ENCODE results near the gene MAML3. TPM values are rescaled to one million over a fixed set of nuclear protein-coding genes. Genes with fewer than 3 reads are reported as not detected.
A peak's percentile ranks its signal among the peaks of the same experiment; 100 is the strongest.
"Not testable (repeated sequence)": the region's sequence is repeated elsewhere in the genome, so short reads cannot be mapped to it uniquely, and the experiment has no call there.

MAML3 gene
- polyA plus RNA-seq, 4 donors = 1.4 to 10.3 (median 3.4) TPM

GRCh38 chr4:139951021-139951420 is 203.0 kb downstream of the MAML3 start:
- Histone ChIP-seq H3K9me3 (ENCODE audit: control insufficient read depth in 2 of 2, insufficient read depth in 1 of 2, low read depth in 1 of 2, low read length in 1 of 2) (peaks cover 0 to 3% of the 10 kb centered on the region in 2 donors), H3K27ac (ENCODE audit: low read depth in 1 of 3, low read length in 2 of 3) (peak overlapping the region in 1 of 3 donors; percentile 56), H3K36me3 (ENCODE audit: control insufficient read depth in 3 of 3, insufficient read depth in 2 of 3, low read depth in 1 of 3, low read length in 3 of 3) (no peaks in the 10 kb centered on the region), H3K27me3 (ENCODE audit: control insufficient read depth in 3 of 3, insufficient read depth in 3 of 3, low read length in 3 of 3) (no peaks in the 10 kb centered on the region), H3K4me3 (ENCODE audit: low read depth in 1 of 3, low read length in 3 of 3) (no peak overlapping the region), H3K4me1 (ENCODE audit: control insufficient read depth in 3 of 3, insufficient read depth in 2 of 3, low read depth in 1 of 3, low read length in 2 of 3) (no peaks in the 10 kb centered on the region)
- DNase-seq (no peak), FAIRE-seq (no peak)
- 75 to 93% (median 78%) methylated on average over 2 of the region's 2 CpGs for WGBS, 3 donors

GRCh38 chr4:139950568-139950967 is 203.4 kb downstream of the MAML3 start:
- no peaks in the 10 kb centered on the region for H3K27me3 ChIP-seq (ENCODE audit: control insufficient read depth in 3 of 3, insufficient read depth in 3 of 3, low read length in 3 of 3)
- 70 to 90% (median 70%) methylated on average over 5 of the region's 5 CpGs for WGBS, 3 donors

GRCh38 chr4:139944916-139945315 is 209.1 kb downstream of the MAML3 start:
- H3K4me3 ChIP-seq (ENCODE audit: low read depth in 1 of 3, low read length in 3 of 3); H3K4me1 ChIP-seq (ENCODE audit: control insufficient read depth in 3 of 3, insufficient read depth in 2 of 3, low read depth in 1 of 3, low read length in 2 of 3); H3K36me3 ChIP-seq (ENCODE audit: control insufficient read depth in 3 of 3, insufficient read depth in 2 of 3, low read depth in 1 of 3, low read length in 3 of 3); H3K27ac ChIP-seq (ENCODE audit: low read depth in 1 of 3, low read length in 2 of 3); DNase-seq; H3K9me3 ChIP-seq (ENCODE audit: control insufficient read depth in 2 of 2, insufficient read depth in 1 of 2, low read depth in 1 of 2, low read length in 1 of 2); FAIRE-seq; H3K27me3 ChIP-seq (ENCODE audit: control insufficient read depth in 3 of 3, insufficient read depth in 3 of 3, low read length in 3 of 3): not testable (repeated sequence)
- WGBS, 3 donors = 84 to 88% (median 88%) methylated on average over 2 of the region's 2 CpGs

More at GRCh38 chr4:139950568-139950967, 203.4 kb downstream of the MAML3 start:
- H3K4me3 ChIP-seq (ENCODE audit: low read depth in 1 of 3, low read length in 3 of 3) = no peak overlapping the region
- DNase-seq (peak in 1 of 2 donors; percentile 39), FAIRE-seq (no peak)
- peak overlapping the region in 1 of 3 donors; percentile 56 for H3K27ac ChIP-seq (ENCODE audit: low read depth in 1 of 3, low read length in 2 of 3)
- no peaks in the 10 kb centered on the region for H3K36me3 ChIP-seq (ENCODE audit: control insufficient read depth in 3 of 3, insufficient read depth in 2 of 3, low read depth in 1 of 3, low read length in 3 of 3)
- H3K9me3 ChIP-seq (ENCODE audit: control insufficient read depth in 2 of 2, insufficient read depth in 1 of 2, low read depth in 1 of 2, low read length in 1 of 2) = peaks cover 0 to 3% of the 10 kb centered on the region in 2 donors
- no peaks in the 10 kb centered on the region for H3K4me1 ChIP-seq (ENCODE audit: control insufficient read depth in 3 of 3, insufficient read depth in 2 of 3, low read depth in 1 of 3, low read length in 2 of 3)

GRCh38 chr4:139943277-139943676 is 210.7 kb downstream of the MAML3 start:
- Histone ChIP-seq H3K9me3 (ENCODE audit: control insufficient read depth in 2 of 2, insufficient read depth in 1 of 2, low read depth in 1 of 2, low read length in 1 of 2) (no peaks in the 10 kb centered on the region), H3K4me1 (ENCODE audit: control insufficient read depth in 3 of 3, insufficient read depth in 2 of 3, low read depth in 1 of 3, low read length in 2 of 3) (no peaks in the 10 kb centered on the region), H3K27me3 (ENCODE audit: control insufficient read depth in 3 of 3, insufficient read depth in 3 of 3, low read length in 3 of 3) (no peaks in the 10 kb centered on the region), H3K4me3 (ENCODE audit: low read depth in 1 of 3, low read length in 3 of 3) (no peak overlapping the region), H3K36me3 (ENCODE audit: control insufficient read depth in 3 of 3, insufficient read depth in 2 of 3, low read depth in 1 of 3, low read length in 3 of 3) (no peaks in the 10 kb centered on the region), H3K27ac (ENCODE audit: low read depth in 1 of 3, low read length in 2 of 3) (no peak overlapping the region)
- no peak for DNase-seq
- FAIRE-seq = no peak
- WGBS, 3 donors = 66 to 77% (median 71%) methylated on average over 2 of the region's 2 CpGs

- Histone ChIP-seq H3K27me3 (ENCODE audit: control insufficient read depth in 3 of 3, insufficient read depth in 3 of 3, low read length in 3 of 3) (no peaks in the 10 kb centered on the region), H3K4me1 (ENCODE audit: control insufficient read depth in 3 of 3, insufficient read depth in 2 of 3, low read depth in 1 of 3, low read length in 2 of 3) (no peaks in the 10 kb centered on the region), H3K9me3 (ENCODE audit: control insufficient read depth in 2 of 2, insufficient read depth in 1 of 2, low read depth in 1 of 2, low read length in 1 of 2) (no peaks in the 10 kb centered on the region), H3K36me3 (ENCODE audit: control insufficient read depth in 3 of 3, insufficient read depth in 2 of 3, low read depth in 1 of 3, low read length in 3 of 3) (no peaks in the 10 kb centered on the region), H3K4me3 (ENCODE audit: low read depth in 1 of 3, low read length in 3 of 3) (no peak overlapping the region), H3K27ac (ENCODE audit: low read depth in 1 of 3, low read length in 2 of 3) (no peak overlapping the region)
- DNase-seq = no peak
- WGBS, 3 donors = 86 to 99% (median 86%) methylated on average over 3 of the region's 3 CpGs
- FAIRE-seq = no peak
Observed at GRCh38 chr4:139942241-139942640, 211.7 kb downstream of the MAML3 start.

GRCh38 chr4:139940600-139940999 is 213.4 kb downstream of the MAML3 start:
- no peak overlapping the region for H3K27ac ChIP-seq (ENCODE audit: low read depth in 1 of 3, low read length in 2 of 3)
- H3K36me3 ChIP-seq (ENCODE audit: control insufficient read depth in 3 of 3, insufficient read depth in 2 of 3, low read depth in 1 of 3, low read length in 3 of 3) = no peaks in the 10 kb centered on the region
- WGBS, 3 donors = 92 to 100% (median 95%) methylated on average over 2 of the region's 2 CpGs
- FAIRE-seq = no peak
- H3K27me3 ChIP-seq (ENCODE audit: control insufficient read depth in 3 of 3, insufficient read depth in 3 of 3, low read length in 3 of 3) = no peaks in the 10 kb centered on the region
- no peak for DNase-seq
- no peak overlapping the region for H3K4me3 ChIP-seq (ENCODE audit: low read depth in 1 of 3, low read length in 3 of 3)
- H3K9me3 ChIP-seq (ENCODE audit: control insufficient read depth in 2 of 2, insufficient read depth in 1 of 2, low read depth in 1 of 2, low read length in 1 of 2) = no peaks in the 10 kb centered on the region
- H3K4me1 ChIP-seq (ENCODE audit: control insufficient read depth in 3 of 3, insufficient read depth in 2 of 3, low read depth in 1 of 3, low read length in 2 of 3) = no peaks in the 10 kb centered on the region

- Histone ChIP-seq H3K9me3 (ENCODE audit: control insufficient read depth in 2 of 2, insufficient read depth in 1 of 2, low read depth in 1 of 2, low read length in 1 of 2) (no peaks in the 10 kb centered on the region), H3K36me3 (ENCODE audit: control insufficient read depth in 3 of 3, insufficient read depth in 2 of 3, low read depth in 1 of 3, low read length in 3 of 3) (no peaks in the 10 kb centered on the region), H3K27ac (ENCODE audit: low read depth in 1 of 3, low read length in 2 of 3) (no peak overlapping the region), H3K4me1 (ENCODE audit: control insufficient read depth in 3 of 3, insufficient read depth in 2 of 3, low read depth in 1 of 3, low read length in 2 of 3) (peaks cover 0 to 2% (median 0%) of the 10 kb centered on the region in 3 donors), H3K4me3 (ENCODE audit: low read depth in 1 of 3, low read length in 3 of 3) (no peak overlapping the region), H3K27me3 (ENCODE audit: control insufficient read depth in 3 of 3, insufficient read depth in 3 of 3, low read length in 3 of 3) (no peaks in the 10 kb centered on the region)
- FAIRE-seq = no peak
- WGBS, 3 donors = 92 to 96% (median 93%) methylated on average over 2 of the region's 2 CpGs
- no peak for DNase-seq
Observed at GRCh38 chr4:139938414-139938813, 215.6 kb downstream of the MAML3 start.

- no peaks in the 10 kb centered on the region for H3K9me3 ChIP-seq (ENCODE audit: control insufficient read depth in 2 of 2, insufficient read depth in 1 of 2, low read depth in 1 of 2, low read length in 1 of 2)
- H3K36me3 ChIP-seq (ENCODE audit: control insufficient read depth in 3 of 3, insufficient read depth in 2 of 3, low read depth in 1 of 3, low read length in 3 of 3) = no peaks in the 10 kb centered on the region
- H3K4me3 ChIP-seq (ENCODE audit: low read depth in 1 of 3, low read length in 3 of 3) = no peak overlapping the region
- no peaks in the 10 kb centered on the region for H3K27me3 ChIP-seq (ENCODE audit: control insufficient read depth in 3 of 3, insufficient read depth in 3 of 3, low read length in 3 of 3)
- no peak overlapping the region for H3K27ac ChIP-seq (ENCODE audit: low read depth in 1 of 3, low read length in 2 of 3)
- FAIRE-seq (no peak), DNase-seq (peak in 1 of 2 donors; percentile 29)
- peaks cover 0 to 2% (median 0%) of the 10 kb centered on the region in 3 donors for H3K4me1 ChIP-seq (ENCODE audit: control insufficient read depth in 3 of 3, insufficient read depth in 2 of 3, low read depth in 1 of 3, low read length in 2 of 3)
- 28 to 61% (median 56%) methylated on average over 4 of the region's 4 CpGs for WGBS, 3 donors
Observed at GRCh38 chr4:139935911-139936310, 218.1 kb downstream of the MAML3 start.

GRCh38 chr4:139934708-139935195 is 219.2 kb downstream of the MAML3 start:
- H3K9me3 ChIP-seq (ENCODE audit: control insufficient read depth in 2 of 2, insufficient read depth in 1 of 2, low read depth in 1 of 2, low read length in 1 of 2) = no peaks in the 10 kb centered on the region
- DNase-seq = no peak
- H3K36me3 ChIP-seq (ENCODE audit: control insufficient read depth in 3 of 3, insufficient read depth in 2 of 3, low read depth in 1 of 3, low read length in 3 of 3) = no peaks in the 10 kb centered on the region
- peak overlapping the region in 1 of 3 donors; percentile 26 for H3K27ac ChIP-seq (ENCODE audit: low read depth in 1 of 3, low read length in 2 of 3)
- no peak overlapping the region for H3K4me3 ChIP-seq (ENCODE audit: low read depth in 1 of 3, low read length in 3 of 3)
- peaks cover 0 to 2% (median 0%) of the 10 kb centered on the region in 3 donors for H3K4me1 ChIP-seq (ENCODE audit: control insufficient read depth in 3 of 3, insufficient read depth in 2 of 3, low read depth in 1 of 3, low read length in 2 of 3)
- no peaks in the 10 kb centered on the region for H3K27me3 ChIP-seq (ENCODE audit: control insufficient read depth in 3 of 3, insufficient read depth in 3 of 3, low read length in 3 of 3)
- 22 to 53% (median 35%) methylated on average over 3 of the region's 3 CpGs for WGBS, 3 donors
- FAIRE-seq = no peak
